GM23338 (cell line): ENCODE results near the gene SLC25A3. TPM values are rescaled to one million over a fixed set of nuclear protein-coding genes. Genes with fewer than 3 reads are reported as not detected.

Experiments
- ATAC-seq: fragments of 200-7000 bp; cut with Tn5 transposase; 3 replicates; pipeline ENCODE4 v1.9.1; 2020
- DNase-seq: peaks from one replicate; pipeline ENCODE4 v3.0.0-alpha.2; 2015; ENCODE audit warnings: low spot score
- H2AFZ ChIP-seq: fragments of 200-600 bp; sonication (generic); 2 replicates; pipeline ENCODE4 v1.8.0; 2016; ENCODE audit warnings: antibody characterized with exemption, mild to moderate bottlenecking, moderate library complexity
- H3F3A ChIP-seq: fragments of 200-600 bp; sonication (generic); replicated peaks from 2 replicates; pipeline ENCODE4 v1.8.0; 2017; ENCODE audit warnings: antibody characterized with exemption, mixed run types, low read depth
- H3K27ac ChIP-seq: fragments of 200-600 bp; sonication (generic); 2 replicates; pipeline ENCODE4 v1.6.1; 2016; ENCODE audit warnings: low read depth
- H3K27me3 ChIP-seq: fragments of 200-600 bp; sonication (generic); 2 replicates; pipeline ENCODE4 v1.8.0; 2016; ENCODE audit warnings: mild to moderate bottlenecking, mixed run types, moderate library complexity; ENCODE audit not compliant: insufficient read depth
- H3K36me3 ChIP-seq: fragments of 200-600 bp; sonication (generic); 2 replicates; pipeline ENCODE4 v1.8.0; 2016; ENCODE audit warnings: mild to moderate bottlenecking; ENCODE audit not compliant: insufficient read depth
- H3K4me1 ChIP-seq: fragments of 200-600 bp; sonication (generic); 2 replicates; pipeline ENCODE4 v1.8.0; 2016; ENCODE audit warnings: mild to moderate bottlenecking, moderate library complexity; ENCODE audit not compliant: insufficient read depth
- H3K4me2 ChIP-seq: fragments of 200-600 bp; sonication (generic); 2 replicates; pipeline ENCODE4 v1.7.1; 2017; ENCODE audit warnings: mixed run types
- H3K4me3 ChIP-seq: fragments of 200-600 bp; sonication (generic); 2 replicates; pipeline ENCODE4 v1.6.1; 2016; ENCODE audit warnings: mixed run types
- H3K79me2 ChIP-seq: fragments of 200-600 bp; sonication (generic); replicated peaks from 2 replicates; pipeline ENCODE4 v1.8.0; 2017; ENCODE audit warnings: mild to moderate bottlenecking; ENCODE audit not compliant: insufficient read depth
- H3K9me2 ChIP-seq: fragments of 200-600 bp; sonication (generic); 2 replicates; pipeline ENCODE4 v1.8.0; 2017; ENCODE audit not compliant: insufficient read depth
- H4K20me1 ChIP-seq: fragments of 200-600 bp; sonication (generic); replicated peaks from 2 replicates; pipeline ENCODE4 v1.8.0; 2017; ENCODE audit warnings: mild to moderate bottlenecking; ENCODE audit not compliant: insufficient read depth
- H3K27ac Mint-ChIP-seq: 2 replicates; pipeline ENCODE4 v1.8.0; 2020; ENCODE audit warnings: inconsistent platforms, mild to moderate bottlenecking, moderate library complexity, mixed read lengths
- H3K27me3 Mint-ChIP-seq: 3 replicates; pipeline ENCODE4 v1.8.0; 2022; ENCODE audit warnings: low read depth, mild to moderate bottlenecking, moderate library complexity, mixed read lengths, inconsistent platforms; ENCODE audit not compliant: insufficient read depth, poor library complexity
- H3K36me3 Mint-ChIP-seq: 3 replicates; pipeline ENCODE4 v1.8.0; 2021; ENCODE audit warnings: low read depth, mild to moderate bottlenecking, inconsistent platforms, moderate library complexity, mixed read lengths
- H3K4me1 Mint-ChIP-seq: 3 replicates; pipeline ENCODE4 v1.8.0; 2020; ENCODE audit warnings: mild to moderate bottlenecking, inconsistent platforms, mixed read lengths
- H3K4me3 Mint-ChIP-seq: 3 replicates; pipeline ENCODE4 v1.8.0; 2021; ENCODE audit warnings: moderate library complexity, mild to moderate bottlenecking, inconsistent platforms, mixed read lengths
- H3K9me3 Mint-ChIP-seq: 3 replicates; pipeline ENCODE4 v1.8.0; 2020; ENCODE audit warnings: moderate library complexity, mild to moderate bottlenecking, inconsistent platforms, mixed read lengths
- EZH2 ChIP-seq: fragments of 200-600 bp; sonication (generic); IDR thresholded peaks from one replicate; pipeline ENCODE4 v1.8.0; 2017; ENCODE audit warnings: antibody characterized with exemption, mild to moderate bottlenecking, low read depth; ENCODE audit not compliant: unreplicated experiment
- NANOG ChIP-seq: IDR thresholded peaks from 2 replicates; pipeline ENCODE4 v1.6.1; 2016; ENCODE audit warnings: antibody characterized with exemption, borderline replicate concordance
- ZNF462 ChIP-seq: fragments of 250-450 bp; sonication (Bioruptor Pico); IDR thresholded peaks from 2 replicates; pipeline ENCODE4 v1.5.0; 2020; ENCODE audit warnings: mild to moderate bottlenecking, moderate library complexity
- polyA plus RNA-seq: library from polyadenylated mRNA; unstranded; fragments of >200 nt; fragmentation: Nextera tagmentation; extraction: Ambion mirVana; gene quantifications from 2 replicates; pipeline ENCODE4 v1.2.1, GENCODE V29; 2016
- total RNA-seq: library from RNA; depleted of rRNA; stranded (reverse); fragments of >200 nt; shearing (Covaris generic); gene quantifications from 2 replicates; pipeline ENCODE4 v1.2.3, GENCODE V29; 2014
- TF ChIP-seq, protein P1 (sequence below): IDR thresholded peaks from one replicate; pipeline ENCODE4 v1.6.1; 2018; ENCODE audit warnings: antibody characterized with exemption; ENCODE audit not compliant: unreplicated experiment

Gene SLC25A3
- total and polyA plus RNA-seq, 2 experiments from 2014 or later: 676 to 703 TPM

DNA sequence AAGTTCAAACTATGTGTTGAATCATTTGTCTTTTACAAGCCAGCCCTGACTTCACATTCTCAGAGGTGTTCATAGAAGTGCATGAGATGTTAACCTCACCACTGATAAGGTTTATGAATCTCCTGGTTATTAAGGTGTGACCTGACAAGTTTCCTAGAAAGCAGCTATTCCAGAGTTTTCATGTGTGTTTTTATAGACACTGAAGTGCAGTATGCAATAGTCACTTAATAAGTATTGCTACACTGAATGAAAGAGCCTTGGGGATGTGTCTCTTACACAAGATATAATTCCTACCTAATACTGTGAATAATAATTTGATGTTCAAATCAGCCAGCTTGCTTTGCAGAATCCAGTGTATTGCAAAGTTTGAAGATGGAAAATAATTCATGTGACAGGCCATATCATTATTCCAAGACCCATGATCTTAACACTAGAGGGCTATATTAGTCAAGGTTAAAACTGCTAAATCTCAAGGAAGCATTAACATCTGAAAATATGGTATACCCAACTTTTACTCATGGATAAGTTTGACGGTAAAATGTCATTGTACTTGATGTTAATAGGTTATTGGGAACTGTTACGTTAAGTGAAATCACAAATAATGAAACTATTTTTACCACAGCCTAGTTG, 13.0 kb downstream of the SLC25A3 start (continued):
- no peak for TF ChIP-seq ZNF462 (CRISPR knock-in tag)

DNA sequence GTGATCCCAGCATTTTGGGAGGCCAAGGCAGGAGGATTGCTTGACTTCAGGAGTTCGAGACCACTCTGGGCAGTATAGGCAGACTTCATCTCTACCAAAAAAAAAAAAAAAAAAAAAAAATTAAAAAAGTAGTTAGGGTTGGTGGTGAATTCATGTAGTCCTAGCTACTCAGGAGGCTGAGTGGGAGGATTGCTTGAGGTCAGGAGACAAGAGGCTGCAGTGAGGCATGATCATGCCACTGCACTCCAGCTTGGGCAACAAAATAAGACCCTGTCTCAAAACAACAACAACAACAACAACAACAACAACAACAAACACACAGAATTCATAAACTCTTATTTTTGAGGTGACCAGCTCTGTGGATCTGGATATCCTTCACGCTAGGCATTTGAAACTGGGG, 17.1 kb downstream of the SLC25A3 start:
- H3K79me2 ChIP-seq: no peaks in the 10 kb centered on the region
- no peaks in the 10 kb centered on the region for H3K4me1 ChIP-seq
- H3K4me3 ChIP-seq: no peak overlapping the region
- no peaks in the 10 kb centered on the region for H3K9me2 ChIP-seq
- Mint-ChIP-seq H3K4me1 (no peaks in the 10 kb centered on the region), H3K4me3 (no peak overlapping the region), H3K27ac (no peak overlapping the region), H3K27me3 (peaks cover 5% of the 10 kb centered on the region), H3K9me3 (no peaks in the 10 kb centered on the region), H3K36me3 (no peaks in the 10 kb centered on the region)
- no peaks in the 10 kb centered on the region; the same call in 1 of the 2 replicates for H4K20me1 ChIP-seq
- H3K27me3 ChIP-seq: no peaks in the 10 kb centered on the region
- H3F3A ChIP-seq: no peaks in the 10 kb centered on the region
- H3K36me3 ChIP-seq: no peaks in the 10 kb centered on the region
- no peak overlapping the region for H3K27ac ChIP-seq
- DNase-seq (no peak), ATAC-seq (no peak)
- no peak overlapping the region for H3K4me2 ChIP-seq
- no peak overlapping the region for H2AFZ ChIP-seq
- TF ChIP-seq ZNF462 (CRISPR knock-in tag) (no peak), EZH2 (no peak), NANOG (no peak)
- TF ChIP-seq, protein P1, sequence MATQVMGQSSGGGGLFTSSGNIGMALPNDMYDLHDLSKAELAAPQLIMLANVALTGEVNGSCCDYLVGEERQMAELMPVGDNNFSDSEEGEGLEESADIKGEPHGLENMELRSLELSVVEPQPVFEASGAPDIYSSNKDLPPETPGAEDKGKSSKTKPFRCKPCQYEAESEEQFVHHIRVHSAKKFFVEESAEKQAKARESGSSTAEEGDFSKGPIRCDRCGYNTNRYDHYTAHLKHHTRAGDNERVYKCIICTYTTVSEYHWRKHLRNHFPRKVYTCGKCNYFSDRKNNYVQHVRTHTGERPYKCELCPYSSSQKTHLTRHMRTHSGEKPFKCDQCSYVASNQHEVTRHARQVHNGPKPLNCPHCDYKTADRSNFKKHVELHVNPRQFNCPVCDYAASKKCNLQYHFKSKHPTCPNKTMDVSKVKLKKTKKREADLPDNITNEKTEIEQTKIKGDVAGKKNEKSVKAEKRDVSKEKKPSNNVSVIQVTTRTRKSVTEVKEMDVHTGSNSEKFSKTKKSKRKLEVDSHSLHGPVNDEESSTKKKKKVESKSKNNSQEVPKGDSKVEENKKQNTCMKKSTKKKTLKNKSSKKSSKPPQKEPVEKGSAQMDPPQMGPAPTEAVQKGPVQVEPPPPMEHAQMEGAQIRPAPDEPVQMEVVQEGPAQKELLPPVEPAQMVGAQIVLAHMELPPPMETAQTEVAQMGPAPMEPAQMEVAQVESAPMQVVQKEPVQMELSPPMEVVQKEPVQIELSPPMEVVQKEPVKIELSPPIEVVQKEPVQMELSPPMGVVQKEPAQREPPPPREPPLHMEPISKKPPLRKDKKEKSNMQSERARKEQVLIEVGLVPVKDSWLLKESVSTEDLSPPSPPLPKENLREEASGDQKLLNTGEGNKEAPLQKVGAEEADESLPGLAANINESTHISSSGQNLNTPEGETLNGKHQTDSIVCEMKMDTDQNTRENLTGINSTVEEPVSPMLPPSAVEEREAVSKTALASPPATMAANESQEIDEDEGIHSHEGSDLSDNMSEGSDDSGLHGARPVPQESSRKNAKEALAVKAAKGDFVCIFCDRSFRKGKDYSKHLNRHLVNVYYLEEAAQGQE: no peak
